Heart left ventricle (tissue), 16 donors: ENCODE measurements around the gene BRIX1. TPM values are rescaled to one million over a fixed set of nuclear protein-coding genes. Genes with fewer than 3 reads are reported as not detected.

Source experiments
- ATAC-seq, 4 donors: fragments of 200-7000 bp; cut with Tn5 transposase; one replicate each; pipeline ENCODE4 v1.9.1; 2020 to 2022; ENCODE audit warnings: moderate library complexity in 4 of 4, mild to moderate bottlenecking in 3 of 4, moderate number of reproducible peaks in 1 of 4
- DNase-seq, 5 donors: peaks; one replicate each; pipeline ENCODE4 v3.0.0-alpha.2; 2020
- H3K27ac ChIP-seq, 12 donors: fragments of 200-600 bp; sonication (generic) in 4 of 12; one replicate each; pipeline versions ENCODE4 v1.5.0 to v1.8.0; 2016 to 2022; ENCODE audit warnings: mild to moderate bottlenecking in 2 of 12
- H3K27me3 ChIP-seq, 9 donors: fragments of 200-600 bp; sonication (generic) in 2 of 9; one replicate each; pipeline versions ENCODE4 v1.5.1 to v1.8.0; 2016 to 2022; ENCODE audit warnings: mild to moderate bottlenecking in 3 of 9
- H3K36me3 ChIP-seq, 9 donors: fragments of 200-600 bp; sonication (generic) in 2 of 9; one replicate each; pipeline versions ENCODE4 v1.5.0 to v1.8.0; 2018 to 2022; ENCODE audit warnings: mild to moderate bottlenecking in 2 of 9
- H3K4me1 ChIP-seq, 12 donors: fragments of 200-600 bp; sonication (generic) in 4 of 12; one replicate each; pipeline versions ENCODE4 v1.5.0 to v1.8.0; 2016 to 2022; ENCODE audit warnings: mild to moderate bottlenecking in 3 of 12
- H3K4me3 ChIP-seq, 12 donors: fragments of 200-600 bp; sonication (generic) in 4 of 12; one replicate each; pipeline versions ENCODE4 v1.5.0 to v1.8.0; 2017 to 2022; ENCODE audit warnings: mild to moderate bottlenecking in 9 of 12, moderate library complexity in 4 of 12
- H3K9me3 ChIP-seq, 12 donors: fragments of 200-600 bp; sonication (generic) in 4 of 12; one replicate each; pipeline versions ENCODE4 v1.5.0 to v1.8.0; 2016 to 2022; ENCODE audit warnings: mild to moderate bottlenecking in 1 of 12
- CTCF ChIP-seq, 12 donors: fragments of 200-600 bp; sonication (generic) in 4 of 12; IDR thresholded peaks; one replicate each; pipeline versions ENCODE4 v1.5.0 to v1.8.0; 2018 to 2022; ENCODE audit warnings: antibody characterized with exemption in 12 of 12, mild to moderate bottlenecking in 5 of 12
- POLR2A ChIP-seq, 2 donors: fragments of 450-650 bp; IDR thresholded peaks; one replicate each; pipeline ENCODE4 v1.6.1; 2017; ENCODE audit warnings: antibody characterized with exemption in 2 of 2, mild to moderate bottlenecking in 2 of 2, moderate library complexity in 2 of 2
- WGBS, 4 donors: extraction: QIAGEN DNeasy Blood & Tissue Kit in 2 of 4; methylation state at CpG; one replicate each; pipeline versions ENCODE4 v1.1.5 to v1.1.7; 2013 to 2018; 5-methylcytosine and 5-hydroxymethylcytosine counted together
- intact Hi-C, 10 donors: fragments of 100-400 bp; cut with DNase I; formaldehyde crosslinking; loops; one replicate each; pipeline versions ENCODE4 v1.11.1 to v1.14.2; 2022
- polyA plus RNA-seq, 2 donors: library from polyadenylated mRNA; stranded (reverse); fragments of 200-250 nt; gene quantifications; one replicate each; pipeline ENCODE4 v1.2.3, GENCODE V29; 2013
- total RNA-seq, 9 donors: library from RNA; depleted of rRNA in 2 of 9; stranded (reverse); fragments of >200 nt in 2 of 9; fragmentation: NEBNext Ultra II Directional in 3 of 9; extraction: Animal tissue kit (Norgen Biotek cat#: 25700) in 3 of 9; gene quantifications; one replicate each; pipeline versions ENCODE4 v1.1.0 to v1.2.4, GENCODE V29; 2016 to 2023
- donor health status: ischemic (EF 13 %, LVEDD 7.1; RV severe dilation, severe dysfunction).
- donor health status: healthy with polysubstance abuse.
- donor health status: DM: no; HTN: yes; CAD: no.
- donor health status: DM: no; HTN: no; CAD: no.
- donor health status: ischemic (EF 25% LVEDD 6.9; RV normal size, moderate dysfunction).
- donor health status: ischemic (EF 25% LVEDD 5.7; RV mildly dilated, moderate dysfunction).
- donor health status: healthy.
- donor health status: DM: yes; HTN: yes; CAD: no.
- donor health status: ischemic (EF 35%, LVEDD 5.7; RV mildly dilated, moderate dysfunction).
- donor health status: nonischemic (EF 11% LVEDD 7.7; RV severe dilation, severe dysfunction).
- donor health status: DM: yes; HTN: yes; CAD: no.
- donor health status: PGD.
- donor health status: ischemic (EF 29% LVEDD 5.4; RV normal size, mild dysfunction).
- donor health status: nonischemic (EF 23%, LVEDD 6.1; RV moderate dilation, normal function).

The BRIX1 gene
- total and polyA plus RNA-seq, 11 donors, result 10.2 to 19.6 (median 14.5) TPM

GRCh38 chr5:34905564-34905963 lies 9.9 kb upstream of the BRIX1 start:
- ATAC-seq, result no peak
- Histone ChIP-seq H3K4me3 (no peak overlapping the region), H3K27me3 (no peaks in the 10 kb centered on the region), H3K9me3 (no peaks in the 10 kb centered on the region), H3K4me1 (no peaks in the 10 kb centered on the region), H3K36me3 (peaks cover 0 to 60% (median 41%) of the 10 kb centered on the region in 9 donors), H3K27ac (no peak overlapping the region)
- TF ChIP-seq CTCF (IDR thresholded peaks at IDR 0.05) (peak in 8 of 12 donors; percentile 19 to 48 (median 31)), POLR2A (IDR thresholded peaks at IDR 0.05) (no peak)
- no peak for DNase-seq
- WGBS, 4 donors, result 90 to 94% (median 91%) methylated on average over 2 of the region's 2 CpGs
- intact Hi-C loops, result no loop called here

GRCh38 chr5:34913072-34913471 lies 2.4 kb upstream of the BRIX1 start:
- Histone ChIP-seq H3K36me3 (peaks cover 0 to 48% (median 42%) of the 10 kb centered on the region in 9 donors), H3K4me1 (peaks cover 7 to 36% (median 24%) of the 10 kb centered on the region in 12 donors), H3K4me3 (no peak overlapping the region), H3K27me3 (no peaks in the 10 kb centered on the region), H3K27ac (no peak overlapping the region), H3K9me3 (no peaks in the 10 kb centered on the region)
- DNase-seq, result no peak
- intact Hi-C loops, result loop anchor here in 1 of 10 donors (10.0 kb wide), 1 partner anchor 908 kb away; the partner anchor contains the start of gene AMACR
- TF ChIP-seq POLR2A (IDR thresholded peaks at IDR 0.05) (no peak), CTCF (IDR thresholded peaks at IDR 0.05) (no peak)
- ATAC-seq, result no peak
- 81 to 95% (median 89%) methylated on average over 2 of the region's 2 CpGs for WGBS, 4 donors

- no peaks in the 10 kb centered on the region for H3K27me3 ChIP-seq
- 2 to 3% (median 2%) methylated on average over 20 of the region's 20 CpGs for WGBS, 4 donors
- TF ChIP-seq POLR2A (IDR thresholded peaks at IDR 0.05), result no peak
- no peak for TF ChIP-seq CTCF (IDR thresholded peaks at IDR 0.05)
- H3K4me3 ChIP-seq, result peak overlapping the region; percentile 57 to 97 (median 84)
- ATAC-seq, result peak in 3 of 4 donors; percentile 0 to 5 (median 1)
- H3K9me3 ChIP-seq, result no peaks in the 10 kb centered on the region
- peaks cover 7 to 36% (median 24%) of the 10 kb centered on the region in 12 donors for H3K4me1 ChIP-seq
- intact Hi-C loops, result loop anchor here in 3 of 10 donors (1.0 to 10.0 kb wide), 5 partner anchors 14 to 910 kb away; partner anchors contain the start of genes AMACR (in 2 of the 3), DNAJC21 (in 2 of the 3) and RAI14 (in 1 of the 3)
- DNase-seq, result peak in 2 of 5 donors; percentile 14 to 50
- H3K36me3 ChIP-seq, result peaks cover 0 to 45% (median 30%) of the 10 kb centered on the region in 9 donors
- H3K27ac ChIP-seq, result peak overlapping the region; percentile 61 to 92 (median 88)
Measured at GRCh38 chr5:34914671-34915138, 806 bp upstream of the BRIX1 start.

- Histone ChIP-seq H3K9me3 (no peaks in the 10 kb centered on the region), H3K27me3 (no peaks in the 10 kb centered on the region), H3K4me3 (peak overlapping the region; percentile 57 to 97 (median 84)), H3K36me3 (peaks cover 0 to 45% (median 31%) of the 10 kb centered on the region in 9 donors), H3K4me1 (peaks cover 7 to 36% (median 24%) of the 10 kb centered on the region in 12 donors), H3K27ac (peak overlapping the region; percentile 61 to 92 (median 84))
- DNase-seq, result no peak
- 0 to 1% (median 0%) methylated on average over 20 of the region's 20 CpGs for WGBS, 4 donors
- intact Hi-C loops, result loop anchor here in 3 of 10 donors (1.0 to 10.0 kb wide), 5 partner anchors 13 to 911 kb away; partner anchors contain the start of genes AMACR (in 2 of the 3), DNAJC21 (in 2 of the 3) and RAI14 (in 1 of the 3)
- peak in 1 of 4 donors; percentile 17 for ATAC-seq
- TF ChIP-seq POLR2A (IDR thresholded peaks at IDR 0.05) (no peak), CTCF (IDR thresholded peaks at IDR 0.05) (no peak)
Measured at GRCh38 chr5:34915856-34916192, 313 bp downstream of the BRIX1 start.
